CD4-positive, alpha-beta T cell treated with Interleukin-6 at 100 ng/mL for 8 hours (primary cell): ENCODE measurements around the gene NCBP2L.
A peak's percentile ranks its signal among the peaks of the same experiment; 100 is the strongest.
"Not testable (repeated sequence)": the region's sequence is repeated elsewhere in the genome, so short reads cannot be mapped to it uniquely, and the experiment has no call there.

ENCODE experiments used
- DNase-seq: peaks from one replicate; pipeline ENCODE4 v3.0.0-alpha.2; 2020; ENCODE audit warnings: mixed read lengths, low spot score

The NCBP2L gene

DNA sequence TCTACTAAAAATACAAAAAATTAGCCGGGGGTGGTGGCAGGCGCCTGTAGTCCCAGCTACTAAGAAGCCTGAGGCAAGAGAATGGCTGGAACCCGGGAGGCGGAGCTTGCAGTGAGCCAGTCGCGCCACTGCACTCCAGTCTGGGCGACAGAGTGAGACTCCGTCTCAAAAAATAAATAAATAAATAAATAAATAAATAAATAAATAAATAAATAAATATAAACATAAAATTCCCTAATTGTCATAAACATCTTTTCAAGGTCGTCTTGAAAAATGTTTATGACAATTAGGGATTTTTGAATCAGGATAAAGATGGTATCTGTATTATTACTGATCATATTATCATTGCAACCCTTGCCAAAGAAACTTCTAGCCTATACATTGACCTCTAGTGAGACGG is 32.5 kb downstream of the NCBP2L start:
- DNase-seq: not testable (repeated sequence)

DNA sequence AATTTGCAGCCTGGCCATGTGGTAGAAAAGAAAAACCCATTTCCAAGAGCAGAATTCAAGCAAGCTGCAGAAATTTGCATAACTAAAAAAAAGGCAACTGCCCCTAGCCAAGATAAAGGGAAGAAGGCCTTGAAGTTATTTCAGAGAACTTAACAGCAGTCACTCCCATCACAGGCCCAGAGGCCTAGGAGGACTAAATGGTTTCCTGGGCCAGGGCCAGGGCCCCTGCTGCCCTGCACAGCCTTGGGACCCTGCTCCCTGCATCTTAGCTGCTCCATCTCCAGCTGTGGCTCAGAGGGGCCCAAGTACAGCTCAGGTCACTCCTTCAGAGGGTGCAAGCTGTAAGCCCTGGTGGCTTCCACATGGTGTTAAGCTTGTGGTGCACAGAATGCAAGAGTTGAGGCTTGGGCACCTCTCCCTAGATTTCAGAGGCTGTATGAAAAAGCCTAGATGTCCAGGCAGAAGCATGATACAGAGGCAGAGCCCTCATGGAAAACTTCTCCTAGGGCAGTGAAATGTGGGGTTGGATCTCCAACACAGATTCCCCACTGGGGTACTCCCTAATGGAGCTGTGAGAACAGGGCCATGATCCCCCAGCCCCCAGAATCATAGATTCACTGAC is 41.5 kb downstream of the NCBP2L start:
- no peak for DNase-seq

DNA sequence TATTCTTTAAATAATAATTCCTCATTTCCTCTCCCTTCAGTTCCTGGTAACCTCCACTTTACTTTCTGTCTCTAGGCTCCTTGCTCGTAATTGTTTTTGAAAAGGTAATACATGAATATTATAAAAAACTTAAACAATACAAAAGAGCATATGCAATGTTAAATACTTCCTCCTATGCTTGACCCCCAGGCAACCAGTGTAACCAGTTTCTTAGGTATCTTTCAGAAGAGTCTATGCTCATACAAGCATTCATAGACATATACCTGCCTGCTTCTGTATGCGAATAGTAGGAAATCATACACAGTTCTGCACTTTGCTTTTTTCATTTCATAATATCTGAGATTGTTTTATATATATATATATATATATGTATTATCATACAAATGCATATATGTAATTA is 45.5 kb downstream of the NCBP2L start:
- DNase-seq: no peak

DNA sequence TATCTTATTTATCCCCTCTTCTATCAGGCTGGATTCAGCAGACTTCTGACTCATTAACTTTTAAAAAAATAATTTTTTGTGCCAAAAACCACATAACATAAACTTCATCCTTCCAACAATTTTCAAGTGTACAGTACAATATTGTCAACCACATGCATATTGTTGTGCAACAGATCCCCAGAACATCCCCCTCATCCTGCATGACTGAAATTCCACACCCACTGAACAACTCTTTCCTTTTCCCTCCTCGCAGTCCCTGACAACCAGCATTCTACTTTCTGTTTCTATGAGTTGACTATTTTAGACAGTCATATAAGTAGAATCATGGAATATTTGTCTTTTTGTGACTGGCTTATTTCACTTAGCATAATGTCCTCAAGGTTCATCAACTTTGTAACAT is 45.9 kb downstream of the NCBP2L start:
- no peak for DNase-seq

DNA sequence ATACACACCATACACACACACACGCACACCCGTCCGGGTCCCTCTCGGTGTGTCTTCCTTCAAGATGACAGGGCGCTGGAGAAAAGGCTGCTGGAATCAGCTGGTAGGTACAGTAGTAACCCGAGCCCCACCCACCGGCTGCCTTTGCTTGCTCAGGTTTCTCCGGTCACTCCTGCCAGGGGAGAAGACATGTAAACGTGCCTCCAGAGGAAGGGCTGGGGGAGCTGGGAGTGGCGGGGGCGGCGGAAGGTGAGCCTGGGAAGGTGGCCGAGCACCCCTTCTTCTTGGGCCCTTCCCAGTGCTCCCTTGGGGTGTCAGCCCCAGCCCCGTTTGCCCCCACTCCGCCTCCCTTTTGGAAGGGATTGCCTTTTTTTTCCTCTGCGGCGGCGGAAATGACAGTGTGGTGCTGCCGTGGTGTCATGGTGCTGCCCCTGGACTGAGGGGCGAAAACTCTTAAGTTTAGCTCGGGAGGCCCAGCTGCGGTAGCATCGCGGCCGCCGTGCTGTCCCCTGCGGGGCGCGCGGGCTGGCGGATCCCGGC is 48.2 kb downstream of the NCBP2L start, which contains the start of gene MID2:
MID2 (plus strand) TSS at position 169 of the 540 bp plus-strand sequence. CDS start 561 bp downstream, outside the sequence.
- peak; percentile 53 for DNase-seq

DNA sequence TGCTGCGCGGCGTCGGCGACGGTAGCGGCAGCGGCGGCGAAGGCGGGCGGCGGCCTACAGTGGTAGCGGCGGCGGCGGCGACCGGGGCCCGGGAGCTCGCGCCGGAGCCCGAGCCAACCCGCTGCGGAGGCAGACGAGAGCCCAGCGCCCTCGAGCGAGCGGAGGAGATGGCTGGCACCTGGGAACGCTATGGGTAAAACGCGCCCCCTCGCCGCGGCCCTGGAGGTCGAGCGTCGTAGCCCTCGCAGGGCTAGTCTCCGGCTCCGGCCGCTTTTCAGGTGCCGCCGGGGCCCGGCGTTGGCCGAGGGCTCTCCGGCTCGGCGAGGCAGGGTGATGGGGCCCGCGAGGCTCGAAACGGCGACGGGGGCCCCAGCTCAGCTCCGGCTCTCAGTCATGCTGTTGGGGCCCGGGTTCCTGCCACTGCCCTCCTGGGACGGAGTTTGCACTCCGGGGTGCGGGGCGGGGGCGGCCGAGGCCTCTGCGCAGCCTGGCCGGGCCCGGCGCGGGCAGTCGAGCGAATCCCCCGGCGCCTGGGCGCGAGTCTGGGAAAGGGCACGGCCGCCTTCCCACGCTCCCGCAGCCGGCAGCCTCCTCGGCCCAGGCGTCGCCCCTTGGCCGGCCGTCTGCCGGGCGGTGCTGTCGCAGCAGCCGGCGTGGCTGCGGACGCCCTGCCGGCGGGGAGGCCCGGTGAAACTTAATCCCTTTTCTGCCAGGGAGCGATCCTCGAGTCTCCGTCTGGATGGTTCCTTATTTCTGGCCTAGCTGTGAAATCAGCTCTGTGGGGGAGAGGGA is 48.9 kb downstream of the NCBP2L start:
- peak; percentile 16 for DNase-seq

DNA sequence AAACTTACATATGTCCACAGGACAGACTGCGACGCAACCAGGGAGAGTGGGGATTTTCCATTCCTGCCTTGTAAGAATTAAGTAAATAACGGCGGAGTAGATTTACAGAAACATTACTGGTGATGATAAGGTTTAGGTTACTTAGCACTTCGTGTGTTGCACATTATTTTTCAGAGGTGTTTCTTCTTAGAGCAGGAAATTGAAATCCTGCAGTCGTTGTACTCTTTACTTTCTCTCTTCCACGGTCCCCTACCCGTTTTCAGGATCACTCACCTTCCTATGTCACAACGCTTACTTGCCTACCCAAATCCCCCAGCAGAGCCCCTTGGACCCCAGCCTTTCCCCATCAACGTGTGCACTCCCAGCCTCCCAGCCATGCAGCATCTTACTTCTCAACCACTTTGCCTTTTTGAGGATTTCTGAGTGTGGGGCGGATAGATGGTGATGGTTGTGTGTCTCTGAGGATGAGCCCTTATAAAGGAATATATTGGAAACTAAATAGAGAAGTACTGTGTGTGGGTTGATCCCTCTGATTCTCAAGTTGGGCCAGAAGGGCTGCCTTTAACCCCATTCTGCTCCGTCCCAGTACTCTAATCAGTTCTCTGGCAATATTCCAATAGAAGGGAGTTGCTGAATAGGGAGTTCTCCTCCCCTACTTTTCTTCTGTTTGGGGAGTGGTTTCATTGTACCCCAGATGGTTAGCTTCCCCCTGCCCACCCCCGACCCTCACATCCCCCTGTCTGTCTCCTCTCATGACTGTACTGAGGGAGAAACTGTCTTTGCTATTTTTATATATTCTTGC is 49.7 kb downstream of the NCBP2L start:
- DNase-seq: no peak

DNA sequence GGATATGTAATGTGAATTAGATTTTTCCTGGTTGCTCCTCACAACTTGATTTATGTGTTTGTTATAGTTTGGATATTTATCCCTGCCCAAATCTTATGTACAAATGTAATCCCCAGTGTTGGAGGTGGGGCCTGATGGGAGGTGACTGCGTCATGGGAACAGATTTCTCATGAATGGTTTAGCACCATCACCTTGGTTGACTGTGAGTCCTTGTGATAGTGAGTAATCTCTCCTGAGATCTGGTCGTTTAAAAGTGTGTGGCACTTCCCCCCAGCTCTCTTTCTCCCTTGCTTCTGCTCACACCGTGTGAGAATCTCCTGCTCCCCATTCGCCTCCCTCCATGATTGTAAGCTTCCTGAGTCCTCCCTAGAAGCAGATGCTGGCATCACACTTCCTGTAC is 50.3 kb downstream of the NCBP2L start:
- no peak for DNase-seq

DNA sequence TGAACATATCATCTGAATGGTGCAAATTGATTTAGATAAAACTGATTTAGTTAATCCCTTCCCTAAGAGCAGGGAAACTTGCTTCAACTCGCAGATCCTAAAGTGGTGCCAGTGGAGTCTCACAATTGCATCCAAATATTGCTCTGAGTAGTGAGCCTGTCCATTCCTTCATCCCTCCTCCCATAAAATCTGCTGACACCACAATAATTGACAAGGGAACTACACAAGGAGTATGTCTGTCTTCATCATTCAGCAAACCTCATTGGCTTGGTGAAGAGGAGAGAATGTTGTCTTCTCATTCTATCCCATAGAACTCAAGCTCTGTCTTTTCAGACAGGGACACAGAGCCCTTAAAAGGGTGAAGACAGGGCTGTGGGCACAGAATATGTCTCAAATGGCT is 52.3 kb downstream of the NCBP2L start:
- DNase-seq: no peak

DNA sequence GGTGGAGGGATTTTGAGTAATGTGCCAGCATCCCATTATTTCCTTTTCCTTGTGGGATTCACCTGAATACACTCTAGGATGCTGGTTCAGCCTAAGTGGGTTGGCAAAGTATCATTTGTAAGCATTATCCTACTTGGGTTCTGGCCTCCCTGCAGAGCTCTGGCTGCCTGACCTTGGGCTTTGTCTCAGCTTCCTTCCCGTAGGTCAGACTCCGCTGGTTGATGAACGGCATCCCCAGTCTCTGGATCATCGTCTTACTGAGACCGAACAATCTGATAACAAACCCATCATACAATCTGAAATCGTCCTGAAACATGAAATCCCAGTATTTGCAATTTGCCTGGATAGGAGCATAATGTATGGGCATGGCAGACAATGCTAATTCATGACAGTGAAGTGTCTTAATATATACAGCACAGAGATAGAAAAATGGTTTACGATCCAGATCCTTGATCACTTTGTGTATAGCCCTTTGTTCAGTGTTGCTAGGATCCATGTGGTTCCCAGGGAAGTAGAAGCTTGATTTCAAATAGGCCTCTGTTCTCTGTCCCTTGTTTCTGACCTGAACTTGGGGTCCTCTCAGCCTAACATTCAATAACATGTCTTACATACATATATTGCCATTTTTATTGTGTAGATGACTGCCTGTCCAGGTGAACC is 53.7 kb downstream of the NCBP2L start:
- no peak for DNase-seq

DNA sequence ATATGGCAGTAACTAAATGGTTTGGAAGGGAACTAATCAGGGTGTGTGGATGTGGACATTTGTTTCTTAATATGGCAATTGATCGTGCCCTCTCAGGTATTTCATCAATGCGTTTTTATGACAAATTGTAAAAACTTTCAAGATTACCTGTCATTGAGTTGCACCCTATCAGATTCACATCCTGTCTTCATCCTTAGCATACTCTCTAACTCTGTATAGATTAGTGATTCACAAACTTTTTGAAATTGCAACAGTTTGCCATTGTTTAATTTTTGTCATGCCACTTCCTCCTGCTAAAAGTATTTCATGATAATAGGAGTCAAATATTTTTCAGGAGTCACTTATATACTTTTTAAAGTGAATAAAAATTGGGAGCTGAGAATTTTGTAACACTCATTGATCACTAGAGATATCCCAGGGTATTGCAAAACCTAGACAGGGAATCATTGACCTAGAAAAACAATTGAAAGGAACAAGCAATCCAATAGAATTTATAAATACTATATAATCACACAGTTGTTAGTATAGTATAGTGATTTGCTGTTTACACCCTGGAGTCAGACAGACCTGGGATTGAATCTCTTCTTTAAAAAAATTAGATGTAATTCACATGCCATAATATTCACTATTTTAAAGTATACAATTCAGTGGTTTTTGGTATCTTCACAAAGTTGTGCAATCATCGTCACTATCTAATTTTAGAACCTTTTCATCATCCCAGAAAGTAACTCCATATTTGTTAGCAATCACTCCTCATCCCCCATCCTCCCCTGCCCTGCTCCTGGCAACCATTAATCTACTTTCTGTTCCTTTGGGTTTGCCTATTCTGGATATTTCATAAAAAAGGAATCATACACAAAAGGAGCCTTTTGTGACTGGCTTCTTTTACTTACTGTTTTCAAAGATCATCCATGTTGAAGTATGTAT is 57.0 kb downstream of the NCBP2L start:
- no peak for DNase-seq

DNA sequence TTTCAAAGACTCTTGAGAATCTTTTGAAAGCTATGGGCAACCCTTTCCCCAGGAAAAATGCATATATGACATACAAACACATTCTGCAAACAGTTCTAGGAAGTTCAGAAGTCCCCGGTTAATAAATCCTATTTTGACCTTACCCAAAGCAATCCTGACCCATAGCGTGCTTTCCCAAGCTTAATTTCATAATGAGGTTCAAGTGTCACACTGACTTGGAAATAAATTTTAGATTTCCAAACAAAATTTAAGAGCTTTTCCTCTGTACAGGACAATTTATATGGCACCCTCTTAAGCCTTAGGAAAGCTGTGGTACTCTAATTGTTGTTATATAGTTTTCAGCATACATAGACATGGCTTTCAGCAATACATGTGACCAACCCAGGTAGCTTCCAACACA is 59.4 kb downstream of the NCBP2L start:
- DNase-seq: no peak

DNA sequence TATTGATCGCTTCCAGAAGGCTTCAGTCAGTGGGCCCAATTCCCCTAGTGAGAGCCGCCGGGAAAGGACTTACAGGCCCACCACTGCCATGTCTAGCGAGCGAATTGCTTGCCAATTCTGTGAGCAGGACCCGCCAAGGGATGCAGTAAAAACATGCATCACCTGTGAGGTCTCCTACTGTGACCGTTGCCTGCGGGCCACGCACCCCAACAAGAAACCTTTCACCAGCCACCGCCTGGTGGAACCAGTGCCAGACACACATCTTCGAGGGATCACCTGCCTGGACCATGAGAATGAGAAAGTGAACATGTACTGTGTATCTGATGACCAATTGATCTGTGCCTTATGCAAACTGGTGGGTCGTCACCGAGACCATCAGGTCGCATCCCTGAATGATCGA is 63.4 kb downstream of the NCBP2L start:
- no peak for DNase-seq

DNA sequence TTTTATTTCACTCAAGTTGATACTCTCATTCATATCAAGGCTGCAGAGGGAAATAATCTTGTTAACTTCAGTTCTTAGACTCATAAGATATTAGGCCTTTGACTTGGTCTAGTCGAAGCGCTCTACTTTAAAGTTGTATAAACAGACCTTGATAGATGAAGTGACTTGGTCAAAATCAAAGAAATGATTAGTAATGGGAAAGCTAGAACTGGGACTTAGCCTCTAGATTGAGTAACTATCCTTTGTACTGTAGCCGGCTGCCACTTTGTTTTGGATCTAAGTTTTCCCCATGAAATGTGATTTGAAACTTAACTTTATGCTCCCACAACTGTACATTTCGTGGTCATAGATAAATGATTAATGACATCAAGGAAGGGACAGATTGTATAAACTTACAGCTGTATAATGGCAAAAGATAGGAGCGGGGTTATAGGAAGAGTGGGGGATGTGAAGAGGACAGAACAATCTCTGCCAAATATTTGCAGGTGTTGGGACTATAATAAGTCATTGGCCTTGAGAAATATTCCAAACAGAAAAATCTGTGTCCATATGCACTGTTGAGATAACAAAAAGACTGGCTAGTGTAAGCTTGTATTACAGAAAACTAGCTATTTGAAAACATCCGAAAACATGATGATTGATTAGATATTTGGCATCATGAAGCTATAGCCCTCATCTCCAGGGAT is 65.3 kb downstream of the NCBP2L start:
- no peak for DNase-seq
